ENCODE measurements around the gene WDR48.

The WDR48 gene

DNA sequence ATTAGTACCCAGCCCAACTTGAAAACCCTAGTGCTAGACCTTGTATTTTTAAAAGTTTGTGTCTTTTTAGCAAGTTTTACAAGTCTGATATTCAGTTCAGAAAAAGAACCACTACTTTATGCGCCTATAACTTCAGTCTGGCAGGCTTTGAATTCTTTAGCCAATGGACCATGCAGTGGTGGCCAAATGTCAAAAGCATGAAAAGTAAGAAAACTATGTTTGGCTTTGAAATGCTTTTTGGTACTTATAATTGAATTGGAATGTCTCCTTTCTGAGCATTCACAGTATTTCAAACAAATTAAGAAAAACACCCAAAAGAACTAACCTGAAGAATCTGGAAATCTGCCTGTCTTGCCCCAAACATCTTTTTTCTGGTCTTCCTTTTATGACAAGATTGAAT, 12.8 kb downstream of the WDR48 start:
- DNase-seq (ENCODE audit: low spot score) = peak; percentile 54

DNA sequence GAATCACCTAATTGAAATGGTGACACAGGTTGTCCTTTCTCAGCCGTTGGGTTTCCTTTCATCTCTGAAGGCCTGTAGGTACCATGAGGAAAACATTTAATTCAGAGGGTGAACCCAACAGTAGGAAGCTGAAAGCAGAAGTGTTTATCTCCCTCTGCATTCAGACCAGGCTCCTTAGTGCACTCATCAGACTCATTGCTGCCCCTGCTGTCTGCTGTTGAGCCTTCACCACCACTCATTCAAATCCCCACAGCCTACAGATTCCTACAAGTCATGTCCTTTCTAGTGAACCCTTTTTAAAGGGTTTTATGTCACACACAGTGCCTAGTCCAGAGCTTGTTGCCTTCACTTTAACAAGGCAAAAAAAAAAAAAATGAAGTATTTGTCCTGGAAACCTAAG, 13.4 kb downstream of the WDR48 start:
- DNase-seq (ENCODE audit: low spot score) = peak; percentile 58

DNA sequence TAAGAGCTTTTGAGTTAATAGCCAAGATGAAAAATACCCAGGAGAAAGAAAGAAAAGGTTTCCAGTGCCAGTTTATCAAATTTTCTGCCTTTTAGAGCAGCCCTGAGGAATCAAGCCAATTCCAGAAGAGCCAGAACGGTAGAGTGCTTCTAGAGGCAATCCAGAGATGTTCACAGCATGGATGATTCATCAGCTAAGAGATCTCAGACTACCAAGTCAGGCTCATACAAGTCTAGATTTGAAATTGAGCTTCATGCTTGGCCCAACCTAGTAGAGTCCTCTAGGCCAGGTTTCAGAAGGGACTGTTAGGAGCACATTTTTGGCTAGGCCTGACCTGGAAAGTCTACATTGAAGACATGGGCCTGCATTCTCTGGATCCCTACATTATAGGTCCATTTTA, 15.5 kb downstream of the WDR48 start:
- DNase-seq (ENCODE audit: low spot score) = peak; percentile 9

DNA sequence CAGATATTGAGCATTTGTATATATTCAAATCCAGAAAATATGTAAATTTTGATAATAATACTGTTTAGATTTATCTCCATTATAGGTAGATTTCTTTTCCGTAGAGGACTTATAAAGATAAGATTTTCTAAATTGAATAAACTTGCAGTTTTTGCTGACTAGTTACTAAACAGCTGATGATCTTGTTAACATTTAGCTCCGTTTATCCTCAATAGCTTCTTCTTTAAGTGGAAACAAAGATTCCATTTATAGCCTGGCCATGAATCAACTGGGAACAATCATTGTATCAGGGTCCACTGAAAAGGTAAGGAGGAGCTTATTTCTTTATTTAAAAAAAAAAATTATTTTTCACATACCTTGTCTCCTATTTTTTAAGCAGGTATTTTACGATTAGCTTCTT, 16.7 kb downstream of the WDR48 start:
- no peak for DNase-seq (ENCODE audit: low spot score)

DNA sequence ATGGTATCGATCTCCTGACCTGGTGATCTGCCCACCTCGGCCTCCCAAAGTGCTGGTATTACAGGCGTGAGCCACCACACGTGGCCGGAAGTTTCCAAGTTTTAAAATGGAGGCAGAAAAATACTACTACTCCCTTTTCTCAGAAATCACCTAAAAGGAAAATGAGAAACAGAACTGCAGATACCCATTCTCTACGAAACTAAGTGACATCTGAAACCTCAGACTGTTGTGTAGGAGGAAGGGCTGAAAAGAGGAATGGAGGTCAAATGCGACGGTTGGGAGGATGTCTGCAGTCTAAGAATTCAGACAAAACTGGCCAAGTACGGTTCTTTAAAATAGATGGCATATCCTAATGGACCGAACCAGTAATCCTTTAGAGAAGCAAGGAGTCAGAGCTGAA, 24.1 kb downstream of the WDR48 start:
- DNase-seq (ENCODE audit: low spot score) = no peak

DNA sequence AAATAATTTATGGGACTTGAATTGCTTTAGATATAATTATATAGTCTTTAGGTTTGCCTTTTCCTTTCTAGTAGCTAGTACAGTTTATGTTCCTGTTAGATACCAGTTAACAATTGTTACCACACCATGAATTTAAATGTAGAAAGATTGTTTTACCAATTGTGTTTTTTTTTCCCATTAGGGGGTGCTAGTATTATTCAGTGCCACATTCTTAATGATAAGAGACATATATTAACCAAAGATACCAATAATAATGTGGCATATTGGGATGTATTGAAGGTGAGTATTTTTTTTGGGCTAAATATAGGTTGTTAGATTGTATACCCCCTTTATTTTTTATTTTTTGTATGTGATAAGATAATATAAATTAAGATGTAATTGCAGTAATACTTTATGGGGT, 27.7 kb downstream of the WDR48 start:
- DNase-seq (ENCODE audit: low spot score) = no peak

DNA sequence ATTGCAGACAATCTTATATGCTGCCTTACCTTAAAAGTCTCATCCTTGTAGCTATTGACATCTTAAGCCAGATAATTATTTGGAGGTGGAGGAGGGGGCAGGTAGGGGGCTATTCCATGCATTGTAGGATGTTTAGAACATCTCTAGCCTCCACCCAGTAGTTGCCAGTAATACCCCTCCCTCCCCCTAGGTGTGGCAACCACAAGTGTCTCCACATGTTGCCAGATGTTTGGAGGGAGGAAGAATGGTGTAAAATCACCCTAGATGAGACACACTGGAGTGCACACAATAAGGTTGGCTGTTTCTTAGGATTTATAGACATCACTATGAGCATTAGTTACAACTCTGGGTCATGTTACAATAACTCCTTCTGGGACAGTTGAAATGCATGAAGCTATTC, 28.2 kb downstream of the WDR48 start:
- no peak for DNase-seq (ENCODE audit: low spot score)

DNA sequence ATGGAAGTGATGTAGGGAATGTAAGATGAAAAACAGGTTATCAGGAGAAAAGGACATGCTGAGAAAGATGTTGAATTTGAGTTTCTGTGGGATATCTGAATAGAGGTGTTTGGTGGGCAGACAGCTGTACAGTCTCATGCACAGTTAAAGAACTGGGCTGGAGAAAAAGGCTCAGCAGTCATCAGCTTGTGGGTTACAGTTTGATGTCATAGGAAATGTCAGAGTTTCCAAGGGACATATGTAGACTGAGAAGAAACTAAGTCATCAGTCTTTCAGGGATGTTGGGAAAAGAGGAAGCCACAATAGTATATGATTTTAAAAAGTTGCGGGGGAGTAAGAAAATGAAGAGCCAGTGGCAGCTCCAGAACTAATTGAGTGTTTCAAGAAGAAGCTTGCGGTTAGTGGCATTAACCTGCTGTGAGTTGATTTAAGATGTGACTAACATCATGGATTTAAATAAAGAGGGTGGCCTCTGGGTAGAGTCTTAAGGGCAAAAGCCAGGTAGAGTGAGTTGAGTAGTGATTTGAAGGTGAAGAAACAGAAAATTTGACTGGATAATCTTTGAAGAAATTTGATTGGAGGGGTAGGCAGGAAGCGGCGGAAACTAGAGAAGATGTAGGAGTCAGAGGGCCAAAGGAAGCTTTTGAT, 31.0 kb downstream of the WDR48 start:
- DNase-seq (ENCODE audit: low spot score) = no peak

DNA sequence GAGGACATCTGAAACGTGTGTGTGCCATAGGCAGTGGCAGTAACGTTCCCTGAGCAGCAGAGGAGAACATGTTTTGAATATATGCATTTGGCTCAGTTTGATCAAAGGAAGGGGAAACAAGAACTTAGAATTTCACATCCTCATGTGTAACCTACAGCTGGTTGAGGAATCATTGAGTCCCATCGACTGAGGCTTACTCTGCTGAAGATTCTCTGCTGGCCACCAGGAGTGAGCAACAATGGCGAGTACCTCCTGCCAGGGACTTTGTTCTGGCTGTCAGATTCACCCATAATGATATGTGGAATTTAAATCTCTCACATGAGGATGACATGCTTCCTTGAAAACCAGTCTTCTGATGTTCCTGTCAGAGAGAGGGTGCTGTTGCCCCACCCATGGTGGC, 34.3 kb downstream of the WDR48 start:
- no peak for DNase-seq (ENCODE audit: low spot score)

DNA sequence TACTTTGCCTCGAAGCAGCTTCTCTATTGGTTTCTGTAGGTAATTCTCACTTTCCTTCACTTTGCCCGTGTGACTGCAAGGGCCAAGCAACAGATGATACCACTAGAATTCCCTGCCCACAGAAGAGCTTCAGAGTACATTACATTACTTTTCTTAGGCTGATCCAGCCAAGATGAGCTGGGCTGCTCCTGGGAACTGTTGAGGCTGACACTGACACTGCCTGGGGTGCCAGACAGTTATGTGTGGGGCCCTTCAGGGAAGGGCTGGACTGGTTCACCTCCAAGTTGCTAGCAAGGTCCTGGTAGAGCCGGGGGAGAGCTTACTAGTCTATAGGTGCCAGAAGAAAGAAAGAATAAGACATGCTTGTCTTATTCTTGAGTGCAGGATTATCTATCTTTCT, 36.6 kb downstream of the WDR48 start:
- DNase-seq (ENCODE audit: low spot score) = no peak

DNA sequence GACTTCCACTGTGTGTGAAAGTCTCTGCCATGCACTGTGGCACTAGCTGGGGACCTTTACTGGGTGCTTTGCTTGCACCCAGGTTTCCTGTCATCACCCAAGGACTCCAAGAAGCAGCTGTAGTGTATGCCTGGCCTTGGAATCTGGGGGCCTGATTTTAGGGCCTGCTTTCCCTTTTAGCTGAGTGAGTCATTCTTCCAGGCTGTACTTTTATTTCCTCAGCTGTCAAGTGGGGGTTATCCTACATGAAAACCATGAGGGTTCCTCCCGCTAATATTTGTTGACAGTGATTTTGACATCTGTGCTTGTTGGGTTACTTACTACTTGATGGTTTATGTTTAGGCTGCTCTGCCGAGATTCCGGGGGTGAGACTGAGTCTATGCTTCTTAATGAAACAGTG, 37.1 kb downstream of the WDR48 start:
- no peak for DNase-seq (ENCODE audit: low spot score)

DNA sequence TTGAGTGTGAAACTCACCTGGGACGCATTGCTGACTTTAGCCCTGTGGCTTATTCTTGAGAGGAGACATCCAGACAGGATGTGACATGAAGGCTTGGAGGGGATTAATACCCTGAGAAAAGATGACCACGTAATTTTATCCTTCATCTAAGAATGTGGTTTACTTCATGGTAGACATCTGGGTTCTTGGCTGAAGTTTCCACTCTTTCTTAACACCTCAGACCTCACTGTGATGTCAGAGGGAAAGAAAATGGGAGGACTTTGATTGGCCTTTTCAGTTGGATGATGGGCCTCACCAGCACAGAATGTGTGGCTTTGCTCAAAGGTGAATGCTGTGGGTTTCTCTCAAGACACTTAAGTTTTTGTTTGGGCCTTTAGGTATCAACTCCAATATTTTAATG, 39.1 kb downstream of the WDR48 start:
- DNase-seq (ENCODE audit: low spot score) = no peak

DNA sequence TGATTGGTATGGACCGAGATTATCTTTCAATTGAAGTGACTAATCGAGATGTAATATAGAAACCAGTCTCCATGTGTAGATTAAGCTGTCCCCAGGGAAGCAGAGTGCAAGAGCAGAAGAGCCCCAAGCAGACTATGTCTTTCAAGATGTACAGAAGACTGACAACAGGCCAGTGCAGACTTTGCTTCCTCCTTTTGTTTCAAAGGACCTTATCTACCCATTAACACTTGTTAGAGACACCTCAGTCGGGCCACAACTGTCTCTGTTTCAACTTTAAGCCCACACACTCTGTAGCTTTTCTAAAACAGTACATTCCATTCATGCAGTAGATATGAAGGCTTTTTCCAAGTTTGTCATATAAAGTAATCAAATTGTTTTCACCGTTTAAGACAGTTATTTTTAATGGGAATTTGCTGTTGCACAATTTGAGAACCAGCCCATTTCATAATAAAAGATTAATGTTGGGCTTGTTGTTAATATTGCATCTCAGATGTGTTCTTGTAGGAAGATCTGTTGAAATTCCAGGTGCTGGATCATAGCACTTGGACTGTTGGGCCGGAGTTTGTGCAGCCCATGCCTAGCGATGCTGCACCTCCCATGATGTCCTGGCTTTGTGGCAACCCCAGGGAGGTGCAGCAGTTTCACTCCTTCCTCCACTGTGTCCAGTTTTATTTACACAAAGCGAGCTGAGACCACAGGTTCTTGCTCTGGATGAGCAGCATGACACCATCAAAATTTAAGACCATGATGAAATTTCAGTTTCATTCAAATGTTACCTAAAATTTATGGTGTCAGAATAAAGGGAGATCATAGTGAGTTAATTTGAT, 43.2 kb downstream of the WDR48 start:
- no peak for DNase-seq (ENCODE audit: low spot score)

DNA sequence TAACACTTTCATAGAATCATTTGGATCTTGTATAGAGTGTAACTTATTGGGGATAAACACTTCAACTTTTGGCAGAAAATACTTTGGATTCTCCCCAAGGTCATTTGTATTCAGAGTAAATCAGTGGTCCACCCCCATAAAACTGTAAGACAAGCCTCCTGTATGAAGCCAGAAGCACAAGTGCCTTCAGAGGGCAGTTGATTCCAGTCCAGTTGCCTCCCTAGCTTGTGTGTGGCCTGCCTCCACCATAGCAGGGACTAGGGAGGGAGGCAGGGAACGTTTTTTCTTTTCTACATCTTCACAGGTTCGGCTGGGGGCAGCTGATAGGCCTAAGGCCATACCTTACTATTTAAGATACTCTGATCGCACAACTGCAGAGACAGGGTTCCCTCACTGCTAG, 44.0 kb downstream of the WDR48 start:
- DNase-seq (ENCODE audit: low spot score) = no peak

DNA sequence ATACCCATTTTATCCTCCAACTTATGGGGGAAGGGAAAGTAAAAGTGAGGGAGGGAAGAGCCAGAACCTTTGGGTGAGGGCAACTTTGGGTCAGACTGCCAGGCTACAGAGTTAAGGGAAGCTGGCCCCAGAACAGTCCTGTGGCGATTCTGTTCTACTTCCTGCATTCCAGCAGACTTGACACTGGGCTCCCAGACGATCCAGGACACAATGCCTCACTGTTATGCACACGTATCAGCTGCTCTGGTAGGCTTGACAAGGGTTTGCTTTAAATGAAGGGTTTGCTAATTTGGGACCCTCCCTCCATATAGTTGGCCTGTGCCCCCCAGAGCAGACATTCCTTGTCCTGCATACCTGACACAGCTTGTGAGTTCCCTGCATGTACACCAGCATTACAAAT, 45.0 kb downstream of the WDR48 start:
- peak; percentile 50 for DNase-seq (ENCODE audit: low spot score)

DNA sequence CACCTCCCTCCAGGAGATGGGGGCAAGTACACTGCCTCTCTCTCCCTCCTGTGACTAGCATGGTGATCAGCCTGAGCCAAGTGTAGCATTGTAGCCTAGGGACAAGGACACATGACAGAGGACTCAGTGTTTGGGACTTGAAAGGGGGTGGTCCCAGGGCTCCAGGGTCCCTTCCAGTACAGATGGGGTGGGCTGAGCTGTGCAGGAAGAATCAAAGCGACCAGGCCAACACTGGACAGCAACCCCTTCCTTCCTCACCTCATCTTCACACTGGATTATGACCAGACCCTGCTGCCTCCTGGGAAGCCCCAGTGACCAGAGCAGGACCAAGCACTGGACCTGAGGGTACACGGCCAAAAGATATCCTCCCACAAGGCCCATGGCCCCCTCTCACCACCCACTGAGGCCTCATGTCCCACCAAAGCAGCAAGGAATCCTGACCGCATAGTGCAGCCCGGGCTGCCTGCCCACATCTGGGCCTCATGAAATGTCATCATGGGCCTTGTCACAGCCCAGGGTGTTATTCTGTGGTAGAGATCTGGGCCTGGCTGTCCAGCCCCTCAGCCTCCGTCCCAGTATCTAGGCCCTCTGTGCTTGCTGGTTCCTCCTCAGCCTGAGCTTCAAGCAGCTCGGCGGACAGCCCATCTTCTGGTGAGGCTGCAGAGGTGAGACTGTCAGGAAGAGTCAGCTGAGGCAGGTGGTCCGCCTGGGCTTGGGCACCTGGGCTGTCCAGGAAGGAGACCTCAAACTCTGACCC, 46.1 kb downstream of the WDR48 start:
- DNase-seq (ENCODE audit: low spot score) = peak; percentile 13

DNA sequence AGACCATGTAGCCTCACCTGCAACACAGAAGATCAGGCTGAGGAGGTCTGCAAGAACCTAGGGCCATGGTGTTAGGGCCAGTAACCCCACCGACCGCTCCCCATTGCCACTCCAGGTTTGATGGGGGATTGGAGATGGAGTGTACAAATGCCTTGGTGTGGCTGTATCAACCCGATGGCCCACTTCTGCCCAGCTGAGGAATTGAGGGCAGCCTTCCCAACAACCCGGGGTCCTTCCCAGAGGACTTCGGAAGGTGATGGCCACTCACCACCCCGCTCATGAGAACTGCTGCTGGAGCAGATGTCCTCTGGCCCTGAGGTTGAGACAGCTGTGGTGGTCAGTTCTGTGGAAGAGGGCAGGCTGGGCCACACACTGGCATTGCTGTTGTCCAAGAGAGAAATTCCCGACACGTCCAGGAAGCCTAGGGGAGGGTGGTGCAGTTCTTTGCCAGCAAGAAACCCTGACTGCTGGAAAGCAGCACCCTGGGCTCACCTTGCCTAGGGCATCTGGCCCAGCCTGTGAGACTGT, 46.7 kb downstream of the WDR48 start:
- DNase-seq (ENCODE audit: low spot score) = no peak

DNA sequence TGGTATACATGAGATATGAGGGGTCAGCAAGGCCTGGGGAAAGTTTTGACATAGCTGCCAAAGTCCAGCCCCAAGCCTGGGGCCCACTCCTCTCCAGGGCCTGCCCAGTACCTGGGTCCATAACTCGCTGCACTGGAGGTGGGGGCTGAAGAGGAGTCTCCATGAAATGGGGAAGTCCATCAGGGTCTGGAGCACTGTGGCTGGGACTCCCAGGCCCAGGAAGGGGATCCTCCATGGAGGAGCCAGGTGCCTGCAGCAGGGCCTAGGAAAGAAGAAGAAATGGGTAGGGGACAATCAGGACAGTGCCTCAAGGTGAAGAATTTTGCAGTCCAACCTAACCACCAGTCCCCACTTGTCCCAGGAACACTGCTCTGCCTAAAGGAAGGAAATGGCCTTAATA, 47.4 kb downstream of the WDR48 start:
- no peak for DNase-seq (ENCODE audit: low spot score)

DNA sequence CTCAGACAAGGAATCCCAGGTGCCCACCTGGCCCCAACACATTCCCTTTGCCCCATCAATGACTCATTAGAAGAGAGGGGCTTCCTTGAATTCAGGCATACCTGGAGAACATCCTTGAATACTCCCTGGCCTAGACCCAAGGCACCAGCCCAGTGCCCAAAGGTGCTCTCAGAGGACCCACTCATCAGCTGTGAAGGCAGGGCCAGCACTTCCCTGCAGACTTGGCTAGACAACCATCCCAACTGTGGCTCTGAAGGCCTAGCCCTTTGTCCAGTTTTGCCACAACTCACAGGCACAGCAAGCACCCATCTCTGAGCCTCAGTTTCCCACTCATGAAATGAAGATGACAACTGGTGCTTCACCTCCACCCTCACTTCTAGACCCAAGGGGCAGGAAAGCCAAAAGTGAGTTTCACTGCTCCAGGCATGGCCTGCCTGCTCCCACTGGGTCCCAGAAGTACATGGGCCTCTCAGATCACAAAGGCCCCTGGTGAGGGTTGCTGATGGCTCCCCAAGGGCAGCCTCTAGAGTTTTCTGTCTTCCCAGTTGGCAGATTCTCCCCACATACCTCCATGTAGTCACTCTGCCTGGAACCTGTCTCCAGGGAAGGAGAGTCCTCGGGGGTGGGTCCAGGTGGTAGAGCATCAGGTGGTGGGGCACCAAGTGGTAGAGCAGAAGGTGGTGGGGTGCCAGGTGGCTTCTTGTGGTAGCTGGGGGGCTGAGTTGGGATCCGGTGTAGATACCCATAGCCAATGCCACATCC, 48.1 kb downstream of the WDR48 start:
- DNase-seq (ENCODE audit: low spot score) = no peak

DNA sequence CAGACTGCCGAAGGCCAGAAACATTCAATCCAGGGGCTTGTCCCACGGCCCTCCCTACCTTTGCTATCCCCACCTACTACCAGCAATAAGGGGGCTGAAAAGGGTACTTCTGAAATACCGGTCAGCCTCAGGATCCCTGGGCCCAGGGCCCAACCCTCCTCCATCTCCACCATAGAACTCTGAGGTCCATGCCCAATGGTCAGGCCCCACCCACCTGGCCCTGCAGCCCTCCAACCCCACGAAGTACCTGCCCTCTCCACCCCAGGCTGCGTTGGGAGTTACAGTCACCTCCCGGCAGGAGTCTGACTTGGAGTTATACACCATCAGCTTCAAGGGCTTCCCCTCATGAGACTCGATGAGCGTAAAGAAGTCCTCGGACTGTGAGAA, 48.7 kb downstream of the WDR48 start:
- no peak for DNase-seq (ENCODE audit: low spot score)

DNA sequence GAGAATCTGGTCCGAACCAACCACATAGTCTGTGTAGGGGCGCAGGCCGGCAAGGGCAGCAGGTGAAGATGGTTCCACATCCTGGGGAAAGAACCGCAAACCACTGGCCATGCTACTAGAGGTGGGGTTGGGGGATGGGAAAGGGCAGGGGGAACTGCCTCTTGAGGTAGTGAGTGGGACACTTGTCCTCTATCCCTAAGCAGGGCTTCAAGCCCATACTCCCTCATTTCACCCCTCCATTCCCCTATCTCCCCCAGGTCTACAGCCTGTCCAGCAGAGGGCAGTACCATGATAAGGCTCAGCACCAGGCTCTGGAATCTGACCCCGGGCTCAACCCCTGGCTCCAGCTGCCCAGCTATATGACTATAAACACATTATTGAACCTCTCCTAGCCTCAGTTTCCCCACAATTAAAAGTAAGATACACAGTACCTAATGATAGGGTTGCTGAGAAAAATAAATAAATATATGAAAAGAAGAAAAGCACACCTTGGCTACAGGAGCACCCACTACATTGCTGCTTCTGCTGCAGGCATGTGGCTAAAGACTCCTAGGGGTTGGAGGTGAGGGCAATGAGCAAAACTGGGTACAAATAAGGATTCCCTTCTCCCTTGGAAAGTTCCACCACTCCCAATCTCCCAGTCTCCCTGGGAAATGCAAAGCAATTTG, 49.3 kb downstream of the WDR48 start:
- DNase-seq (ENCODE audit: low spot score) = peak; percentile 71
